CD14-positive monocyte (primary cell): ENCODE results near the gene KIRREL3. TPM values are rescaled to one million over a fixed set of nuclear protein-coding genes. Genes with fewer than 3 reads are reported as not detected.

ENCODE experiments used
- DNase-seq, 3 donors: peaks; one replicate each; pipeline ENCODE4 v3.0.0-alpha.2; 2011 to 2022
- H2AFZ ChIP-seq: 2 replicates; pipeline ENCODE4 v1.6.0; 2012; ENCODE audit warnings: mild to moderate bottlenecking, low read depth, low read length, inconsistent platforms; ENCODE audit not compliant: insufficient read depth, poor library complexity, severe bottlenecking
- H3K27ac ChIP-seq, 2 donors: 1 replicate in 1 of 2; 2 replicates in 1 of 2; pipeline ENCODE4 v1.5.1; 2012 to 2013; ENCODE audit warnings: low read length in 2 of 2, control low read depth in 1 of 2, inconsistent platforms in 1 of 2, low read depth in 1 of 2, mild to moderate bottlenecking in 1 of 2
- H3K27me3 ChIP-seq, 2 donors: one replicate each; pipeline versions ENCODE4 v1.6.0 to v1.6.1; 2011 to 2013; ENCODE audit warnings: low read length in 2 of 2; ENCODE audit not compliant: control insufficient read depth in 2 of 2, insufficient read depth in 2 of 2
- H3K36me3 ChIP-seq, 2 donors: replicated peaks in 1 of 2; 1 replicate in 1 of 2; 2 replicates in 1 of 2; pipeline versions ENCODE4 v1.5.1 to v1.6.1; 2012 to 2013; ENCODE audit warnings: low read length in 2 of 2, control low read depth in 1 of 2, inconsistent platforms in 1 of 2, mild to moderate bottlenecking in 1 of 2; ENCODE audit not compliant: insufficient read depth in 2 of 2, control insufficient read depth in 1 of 2
- H3K4me1 ChIP-seq, 2 donors: 1 replicate in 1 of 2; 2 replicates in 1 of 2; pipeline versions ENCODE4 v1.5.1 to v1.6.1; 2012 to 2013; ENCODE audit warnings: low read length in 2 of 2, control low read depth in 1 of 2, inconsistent platforms in 1 of 2, mild to moderate bottlenecking in 1 of 2, moderate library complexity in 1 of 2; ENCODE audit not compliant: insufficient read depth in 2 of 2, control insufficient read depth in 1 of 2
- H3K4me2 ChIP-seq: replicated peaks from 2 replicates; pipeline ENCODE3; 2012; ENCODE audit warnings: low read length, moderate library complexity, mild to moderate bottlenecking; ENCODE audit not compliant: poor library complexity, severe bottlenecking; ENCODE audit errors: extremely low read depth
- H3K4me3 ChIP-seq, 3 experiments: fragments of 200-600 bp in 1 of 3; sonication (generic) in 1 of 3; replicated peaks in 1 of 3; 1 replicate in 2 of 3; 2 replicates in 1 of 3; pipeline ENCODE4 v1.5.1; 2011 to 2013; ENCODE audit warnings: low read length in 3 of 3, mild to moderate bottlenecking in 3 of 3, control low read depth in 2 of 3, low read depth in 2 of 3, inconsistent platforms in 1 of 3, moderate library complexity in 1 of 3
- H3K79me2 ChIP-seq: 2 replicates; pipeline ENCODE4 v1.6.0; 2012; ENCODE audit warnings: mild to moderate bottlenecking, control low read depth, inconsistent platforms, low read length, moderate library complexity; ENCODE audit not compliant: insufficient read depth
- H3K9ac ChIP-seq: 2 replicates; pipeline ENCODE4 v1.6.0; 2017; ENCODE audit warnings: low read length, mild to moderate bottlenecking; ENCODE audit not compliant: insufficient read depth, poor library complexity, severe bottlenecking
- H3K9me3 ChIP-seq, 2 donors: replicated peaks in 1 of 2; 1 replicate in 1 of 2; 2 replicates in 1 of 2; pipeline versions ENCODE4 v1.5.1 to v1.6.1; 2012 to 2013; ENCODE audit warnings: low read length in 2 of 2, control low read depth in 1 of 2; ENCODE audit not compliant: control insufficient read depth in 1 of 2, insufficient read depth in 1 of 2
- H4K20me1 ChIP-seq: 2 replicates; pipeline ENCODE4 v1.6.0; 2012; ENCODE audit warnings: mild to moderate bottlenecking, low read length, control low read depth, moderate library complexity; ENCODE audit not compliant: insufficient read depth
- H3K27ac Mint-ChIP-seq, 7 donors: one replicate each; pipeline ENCODE4 v1.8.0; 2020; ENCODE audit warnings: mild to moderate bottlenecking in 7 of 7, mixed read lengths in 7 of 7, moderate library complexity in 6 of 7, inconsistent platforms in 2 of 7
- H3K27me3 Mint-ChIP-seq, 3 donors: one replicate each; pipeline ENCODE4 v1.8.0; 2021 to 2022; ENCODE audit warnings: low read depth in 3 of 3, mild to moderate bottlenecking in 3 of 3, mixed read lengths in 3 of 3, moderate library complexity in 3 of 3, inconsistent platforms in 1 of 3
- H3K36me3 Mint-ChIP-seq, 2 donors: one replicate each; pipeline ENCODE4 v1.8.0; 2020; ENCODE audit warnings: mixed read lengths in 2 of 2, inconsistent platforms in 1 of 2, mild to moderate bottlenecking in 1 of 2
- H3K4me1 Mint-ChIP-seq: one replicate; pipeline ENCODE4 v1.8.0; 2020; ENCODE audit warnings: mild to moderate bottlenecking, mixed read lengths
- H3K4me3 Mint-ChIP-seq, 2 donors: one replicate each; pipeline ENCODE4 v1.8.0; 2020; ENCODE audit warnings: mild to moderate bottlenecking in 2 of 2, mixed read lengths in 2 of 2, moderate library complexity in 1 of 2
- H3K9me3 Mint-ChIP-seq, 7 donors: one replicate each; pipeline ENCODE4 v1.8.0; 2020 to 2022; ENCODE audit warnings: mixed read lengths in 7 of 7, mild to moderate bottlenecking in 6 of 7, moderate library complexity in 6 of 7, inconsistent platforms in 2 of 7
- CTCF ChIP-seq: fragments of 200-600 bp; IDR thresholded peaks from one replicate; pipeline ENCODE4 v1.8.0; 2022; ENCODE audit warnings: antibody characterized with exemption, mild to moderate bottlenecking
- WGBS: methylation state at CpG from one replicate; pipeline ENCODE4 v1.1.5; 2013; ENCODE audit warnings: missing lambda C conversion rate; ENCODE audit not compliant: insufficient coverage; 5-methylcytosine and 5-hydroxymethylcytosine counted together
- intact Hi-C, 2 donors: fragments of 100-400 bp; cut with micrococcal nuclease; formaldehyde crosslinking; loops; one replicate each; pipeline versions ENCODE4 v1.15.0 to v1.15.1; 2023
- polyA plus RNA-seq, 3 donors: library from polyadenylated mRNA; depleted of rRNA in 1 of 3; unstranded in 2 of 3; stranded (reverse) in 1 of 3; fragments of 300-500 nt in 2 of 3; fragments of >200 nt in 1 of 3; fragmentation: Illumina TruSeq in 2 of 3; gene quantifications; 1 replicate in 2 of 3; 2 replicates in 1 of 3; pipeline ENCODE4 v1.2.3, GENCODE V29; 2012 to 2021

The KIRREL3 gene
- polyA plus RNA-seq, 3 donors = not detected

GRCh38 chr11:126696982-126697381, 303.6 kb downstream of the KIRREL3 start:
- H4K20me1 ChIP-seq = no peaks in the 10 kb centered on the region
- no peaks in the 10 kb centered on the region for H3K27me3 ChIP-seq
- H3K27ac ChIP-seq = no peak overlapping the region
- no peaks in the 10 kb centered on the region for H3K9me3 Mint-ChIP-seq
- no peaks in the 10 kb centered on the region for H3K79me2 ChIP-seq
- no peak for TF ChIP-seq CTCF
- no peak for DNase-seq
- H3K36me3 ChIP-seq = no peaks in the 10 kb centered on the region
- H2AFZ ChIP-seq = no peak overlapping the region
- no peaks in the 10 kb centered on the region for H3K4me1 ChIP-seq
- no peaks in the 10 kb centered on the region for H3K36me3 Mint-ChIP-seq
- H3K9me3 ChIP-seq = no peaks in the 10 kb centered on the region
- no peak overlapping the region for H3K4me3 Mint-ChIP-seq
- 93% methylated on average over 3 of the region's 8 CpGs for WGBS
- intact Hi-C loops = no loop called here
- no peak overlapping the region for H3K27ac Mint-ChIP-seq
- H3K4me2 ChIP-seq = no peak overlapping the region
- H3K4me1 Mint-ChIP-seq = no peaks in the 10 kb centered on the region
- H3K27me3 Mint-ChIP-seq = peaks cover 3 to 8% (median 6%) of the 10 kb centered on the region in 3 donors
- H3K4me3 ChIP-seq = no peak overlapping the region
- H3K9ac ChIP-seq = no peak overlapping the region

GRCh38 chr11:126695293-126695692, 305.3 kb downstream of the KIRREL3 start:
- Mint-ChIP-seq H3K9me3 (no peaks in the 10 kb centered on the region), H3K27ac (no peak overlapping the region), H3K27me3 (peaks cover 3 to 6% (median 4%) of the 10 kb centered on the region in 3 donors), H3K36me3 (no peaks in the 10 kb centered on the region), H3K4me3 (no peak overlapping the region), H3K4me1 (no peaks in the 10 kb centered on the region)
- TF ChIP-seq CTCF = no peak
- Histone ChIP-seq H3K4me3 (no peak overlapping the region), H3K9me3 (no peaks in the 10 kb centered on the region), H3K4me2 (no peak overlapping the region), H3K27me3 (no peaks in the 10 kb centered on the region), H3K79me2 (no peaks in the 10 kb centered on the region), H4K20me1 (no peaks in the 10 kb centered on the region), H3K27ac (no peak overlapping the region), H2AFZ (no peak overlapping the region), H3K4me1 (no peaks in the 10 kb centered on the region), H3K9ac (no peak overlapping the region), H3K36me3 (no peaks in the 10 kb centered on the region)
- no peak for DNase-seq
- intact Hi-C loops = no loop called here
- 94% methylated on average over 3 of the region's 4 CpGs for WGBS
